Measurements from ENCODE around the gene OR2J3. TPM values are rescaled to one million over a fixed set of nuclear protein-coding genes. Genes with fewer than 3 reads are reported as not detected.
"Not testable (repeated sequence)": the region's sequence is repeated elsewhere in the genome, so short reads cannot be mapped to it uniquely, and the experiment has no call there.

The OR2J3 gene
- total RNA-seq, 6 experiments from 2014 or later, result not detected

DNA sequence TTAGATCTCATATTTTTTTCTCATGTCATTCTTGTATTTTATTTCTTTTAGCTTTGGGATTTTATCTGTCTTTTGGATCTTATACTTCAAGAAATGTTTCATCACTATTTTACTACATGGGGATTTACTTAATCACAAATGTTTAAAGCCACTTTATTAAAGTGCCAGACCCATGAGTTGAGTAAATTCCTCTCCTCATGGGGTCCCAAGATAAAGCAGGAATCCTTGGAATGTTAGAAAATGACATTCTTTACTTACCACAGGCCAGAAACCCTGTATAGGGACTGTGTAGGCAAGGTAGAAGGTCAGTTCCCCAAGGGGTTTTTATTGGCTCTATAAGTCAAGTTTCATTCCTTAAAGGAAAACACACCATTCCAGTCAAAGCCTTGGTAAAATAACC lies 34.5 kb downstream of the OR2J3 start:
- H3K27ac Mint-ChIP-seq, result no peak overlapping the region
- H3K27me3 Mint-ChIP-seq (ENCODE audit: insufficient read depth), result no peaks in the 10 kb centered on the region
- no peak for DNase-seq
- H3K4me1 Mint-ChIP-seq (ENCODE audit: low read depth), result no peaks in the 10 kb centered on the region
- no peaks in the 10 kb centered on the region for H3K36me3 Mint-ChIP-seq (ENCODE audit: low read depth)
- peaks cover 27% of the 10 kb centered on the region for H3K9me3 Mint-ChIP-seq
- no peak overlapping the region for H3K4me3 Mint-ChIP-seq
- TF ChIP-seq, protein P1, sequence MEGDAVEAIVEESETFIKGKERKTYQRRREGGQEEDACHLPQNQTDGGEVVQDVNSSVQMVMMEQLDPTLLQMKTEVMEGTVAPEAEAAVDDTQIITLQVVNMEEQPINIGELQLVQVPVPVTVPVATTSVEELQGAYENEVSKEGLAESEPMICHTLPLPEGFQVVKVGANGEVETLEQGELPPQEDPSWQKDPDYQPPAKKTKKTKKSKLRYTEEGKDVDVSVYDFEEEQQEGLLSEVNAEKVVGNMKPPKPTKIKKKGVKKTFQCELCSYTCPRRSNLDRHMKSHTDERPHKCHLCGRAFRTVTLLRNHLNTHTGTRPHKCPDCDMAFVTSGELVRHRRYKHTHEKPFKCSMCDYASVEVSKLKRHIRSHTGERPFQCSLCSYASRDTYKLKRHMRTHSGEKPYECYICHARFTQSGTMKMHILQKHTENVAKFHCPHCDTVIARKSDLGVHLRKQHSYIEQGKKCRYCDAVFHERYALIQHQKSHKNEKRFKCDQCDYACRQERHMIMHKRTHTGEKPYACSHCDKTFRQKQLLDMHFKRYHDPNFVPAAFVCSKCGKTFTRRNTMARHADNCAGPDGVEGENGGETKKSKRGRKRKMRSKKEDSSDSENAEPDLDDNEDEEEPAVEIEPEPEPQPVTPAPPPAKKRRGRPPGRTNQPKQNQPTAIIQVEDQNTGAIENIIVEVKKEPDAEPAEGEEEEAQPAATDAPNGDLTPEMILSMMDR (IDR thresholded peaks at IDR 0.05), result no peak

DNA sequence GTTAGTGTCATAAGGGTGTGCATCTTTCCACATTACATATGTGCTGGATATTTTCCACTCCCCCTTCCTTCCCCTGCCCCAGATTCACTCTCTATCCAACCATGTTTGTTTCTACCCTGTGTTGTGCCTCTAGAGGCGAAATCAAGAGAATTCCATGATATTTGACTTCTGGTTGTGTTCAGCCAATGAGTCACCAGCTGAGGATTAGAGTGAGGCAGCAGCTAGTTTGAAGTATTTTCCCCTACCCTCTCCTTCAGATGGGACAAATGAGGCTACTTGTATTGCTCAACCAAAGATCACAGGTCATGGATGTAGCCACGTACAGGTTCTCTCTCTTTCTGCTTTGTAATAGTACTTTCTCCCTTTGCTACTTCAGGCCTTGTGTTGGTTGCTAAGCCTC lies 38.3 kb downstream of the OR2J3 start:
- DNase-seq, result no peak
- Mint-ChIP-seq H3K27me3 (ENCODE audit: insufficient read depth) (no peaks in the 10 kb centered on the region), H3K4me1 (ENCODE audit: low read depth) (no peaks in the 10 kb centered on the region), H3K36me3 (ENCODE audit: low read depth) (no peaks in the 10 kb centered on the region), H3K4me3 (no peak overlapping the region), H3K9me3 (peaks cover 32% of the 10 kb centered on the region), H3K27ac (no peak overlapping the region)
- TF ChIP-seq, protein P1 (IDR thresholded peaks at IDR 0.05), result no peak

DNA sequence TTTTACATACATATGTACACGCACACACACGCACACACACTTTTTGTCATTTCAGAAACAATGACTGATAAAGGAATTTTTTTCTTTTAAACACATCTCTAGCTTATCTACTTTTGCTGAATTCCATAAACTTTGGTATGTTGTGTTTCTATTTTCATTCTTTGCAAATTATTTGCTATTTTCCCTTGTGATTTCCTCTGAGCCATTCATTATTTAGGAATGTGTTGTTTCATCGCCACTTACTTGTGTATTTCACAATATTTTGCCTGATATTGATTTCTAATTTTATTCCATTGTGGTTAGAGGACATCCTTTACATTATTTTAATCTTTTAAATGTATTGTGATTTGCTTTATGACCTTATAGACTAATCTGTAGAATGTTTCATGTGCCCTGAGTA lies 39.2 kb downstream of the OR2J3 start:
- no peaks in the 10 kb centered on the region for H3K27me3 Mint-ChIP-seq (ENCODE audit: insufficient read depth)
- H3K36me3 Mint-ChIP-seq (ENCODE audit: low read depth), result no peaks in the 10 kb centered on the region
- TF ChIP-seq, protein P1 (IDR thresholded peaks at IDR 0.05), result no peak
- DNase-seq, result no peak
- H3K9me3 Mint-ChIP-seq, result peaks cover 35% of the 10 kb centered on the region
- no peak overlapping the region for H3K27ac Mint-ChIP-seq
- no peaks in the 10 kb centered on the region for H3K4me1 Mint-ChIP-seq (ENCODE audit: low read depth)
- no peak overlapping the region for H3K4me3 Mint-ChIP-seq

DNA sequence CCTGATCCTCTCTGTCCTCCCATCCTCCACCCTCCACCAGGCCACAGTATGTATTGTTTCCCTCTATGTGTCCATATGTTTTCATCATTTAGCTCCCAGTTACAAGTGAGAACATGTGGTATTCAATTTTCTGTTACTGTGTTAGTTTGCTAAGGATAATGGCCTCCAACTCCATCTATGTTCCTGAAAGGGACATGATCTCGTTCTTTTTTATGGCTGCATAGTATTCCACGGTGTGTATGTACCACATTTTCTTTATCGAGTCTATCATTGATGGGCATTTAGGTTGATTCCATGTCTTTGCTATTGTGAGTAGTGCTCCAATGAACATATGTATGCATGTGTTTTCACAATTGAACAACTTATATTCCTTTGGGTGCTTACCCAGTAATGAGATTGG lies 41.6 kb downstream of the OR2J3 start:
- not testable (repeated sequence) for H3K4me1 Mint-ChIP-seq (ENCODE audit: low read depth); H3K27ac Mint-ChIP-seq; H3K4me3 Mint-ChIP-seq; DNase-seq; H3K27me3 Mint-ChIP-seq (ENCODE audit: insufficient read depth); H3K36me3 Mint-ChIP-seq (ENCODE audit: low read depth)
- peaks cover 31% of the 10 kb centered on the region for H3K9me3 Mint-ChIP-seq

DNA sequence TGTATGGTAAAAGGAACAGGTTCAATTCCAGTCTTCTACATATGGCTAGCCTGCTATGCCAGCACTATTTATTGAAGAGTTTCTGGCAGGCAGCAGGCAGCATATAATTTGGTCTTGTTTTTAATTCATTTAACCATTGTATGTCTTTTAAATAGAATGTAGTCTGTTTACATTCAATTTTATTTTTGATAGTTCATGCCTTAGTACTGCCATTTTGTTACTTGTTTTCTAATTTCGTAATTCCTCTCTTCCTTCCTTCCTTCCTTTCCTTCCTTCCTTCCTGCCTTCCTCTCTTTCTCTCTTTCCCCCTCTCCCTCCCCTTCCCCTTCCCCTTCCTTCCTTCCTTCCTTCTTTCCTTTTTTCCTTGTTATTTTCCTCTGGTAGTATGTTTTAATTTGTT lies 45.2 kb downstream of the OR2J3 start:
- Mint-ChIP-seq H3K9me3 (peaks cover 42% of the 10 kb centered on the region), H3K4me3 (no peak overlapping the region), H3K36me3 (ENCODE audit: low read depth) (no peaks in the 10 kb centered on the region), H3K27me3 (ENCODE audit: insufficient read depth) (no peaks in the 10 kb centered on the region), H3K4me1 (ENCODE audit: low read depth) (no peaks in the 10 kb centered on the region), H3K27ac (no peak overlapping the region)
- TF ChIP-seq, protein P1 (IDR thresholded peaks at IDR 0.05), result no peak
- no peak for DNase-seq

DNA sequence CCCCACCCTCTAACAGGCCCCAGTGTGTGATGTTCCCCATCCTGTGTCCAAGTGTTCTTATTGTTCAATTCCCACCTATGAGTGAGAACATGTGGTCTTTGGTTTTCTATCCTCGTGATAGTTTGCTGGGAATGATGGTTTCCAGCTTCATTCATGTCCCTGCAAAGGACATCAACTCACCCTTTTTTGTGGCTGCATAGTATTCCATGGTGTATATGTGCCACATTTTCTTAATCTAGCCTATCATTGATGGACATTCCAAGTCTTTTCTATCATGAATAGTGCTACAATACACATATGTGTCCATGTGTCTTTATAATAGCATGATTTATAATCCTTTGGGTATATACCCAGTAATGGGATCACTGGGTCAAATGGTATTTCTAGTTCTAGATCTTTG lies 47.3 kb downstream of the OR2J3 start:
- H3K27ac Mint-ChIP-seq; H3K4me1 Mint-ChIP-seq (ENCODE audit: low read depth); H3K4me3 Mint-ChIP-seq; H3K36me3 Mint-ChIP-seq (ENCODE audit: low read depth); H3K27me3 Mint-ChIP-seq (ENCODE audit: insufficient read depth); DNase-seq: not testable (repeated sequence)
- H3K9me3 Mint-ChIP-seq, result peaks cover 34% of the 10 kb centered on the region

DNA sequence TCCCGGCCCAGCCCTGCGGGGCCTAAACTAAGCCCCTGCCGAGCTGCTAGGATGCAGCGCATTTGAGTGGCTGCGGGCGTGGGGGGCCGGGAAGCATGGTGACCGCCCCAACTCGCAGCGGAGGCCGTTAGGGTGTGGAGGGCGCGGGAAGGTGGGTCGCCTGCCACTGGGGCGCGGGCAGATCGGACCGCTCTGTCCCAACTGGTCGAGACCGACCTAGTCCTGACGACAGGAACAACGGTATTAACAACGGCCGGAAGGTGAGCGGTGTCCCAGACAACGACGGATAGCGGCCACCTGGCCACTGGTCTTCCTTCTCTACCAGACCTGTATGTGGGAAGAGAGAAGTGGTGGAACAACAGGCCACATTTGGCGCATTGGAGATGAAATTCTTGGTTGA lies 52.1 kb downstream of the OR2J3 start:
- not testable (repeated sequence) for H3K4me1 Mint-ChIP-seq (ENCODE audit: low read depth); H3K36me3 Mint-ChIP-seq (ENCODE audit: low read depth); DNase-seq; H3K27me3 Mint-ChIP-seq (ENCODE audit: insufficient read depth); H3K27ac Mint-ChIP-seq; H3K4me3 Mint-ChIP-seq
- H3K9me3 Mint-ChIP-seq, result peaks cover 55% of the 10 kb centered on the region

Other genes starting within 250 kb of the OR2J3 start
- 10 to 100 TPM; 35.9 to 40.6 (median 39.3) TPM for gene TRIM27, start 184.1 kb upstream of the OR2J3 start, total RNA-seq (2021; fragmentation: NEBNext Ultra II Directional; extraction: Animal tissue kit (Norgen Biotek cat#: 25700))
- gene ZNF311, start 102.7 kb upstream of the OR2J3 start, total RNA-seq (2021; fragmentation: NEBNext Ultra II Directional; extraction: Animal tissue kit (Norgen Biotek cat#: 25700)), result under 1 TPM; 0.17 to 0.34 (median 0.21) TPM
- not detected for gene OR2W1, start 62.9 kb upstream of the OR2J3 start, total RNA-seq (2021; fragmentation: NEBNext Ultra II Directional; extraction: Animal tissue kit (Norgen Biotek cat#: 25700))
- not detected for gene OR2B3, start 20.7 kb upstream of the OR2J3 start, total RNA-seq (2021; fragmentation: NEBNext Ultra II Directional; extraction: Animal tissue kit (Norgen Biotek cat#: 25700))
- not detected for gene OR2J1, start 8.6 kb upstream of the OR2J3 start, total RNA-seq (2021; fragmentation: NEBNext Ultra II Directional; extraction: Animal tissue kit (Norgen Biotek cat#: 25700))
- not detected for gene OR2J2, start 62.8 kb downstream of the OR2J3 start, total RNA-seq (2021; fragmentation: NEBNext Ultra II Directional; extraction: Animal tissue kit (Norgen Biotek cat#: 25700))
- not detected for gene OR14J1, start 193.6 kb downstream of the OR2J3 start, total RNA-seq (2021; fragmentation: NEBNext Ultra II Directional; extraction: Animal tissue kit (Norgen Biotek cat#: 25700))